PFSK-1 (cell line): ENCODE data around the gene FXN.

ENCODE experiments used
- FOXP2 ChIP-seq: optimal IDR thresholded peaks from 2 replicates; pipeline ENCODE3; 2011; ENCODE audit warnings: borderline replicate concordance, control low read depth, inconsistent platforms; ENCODE audit not compliant: insufficient read depth; ENCODE audit errors: extremely low read length, extremely low read depth
- POLR2AphosphoS5 ChIP-seq: IDR thresholded peaks from 2 replicates; pipeline ENCODE4 v1.6.1; 2012; ENCODE audit warnings: low read depth, mild to moderate bottlenecking, control low read depth, low read length, moderate library complexity
- REST ChIP-seq, 2 experiments: IDR thresholded peaks; 2 replicates each; pipeline versions ENCODE4 v1.6.1 to v1.8.0; 2011 to 2012; ENCODE audit warnings: low read depth in 2 of 2, low read length in 2 of 2, control low read depth in 1 of 2, inconsistent platforms in 1 of 2, mild to moderate bottlenecking in 1 of 2, moderate library complexity in 1 of 2; ENCODE audit not compliant: insufficient read depth in 1 of 2
- SIN3A ChIP-seq: IDR thresholded peaks from 2 replicates; pipeline ENCODE4 v1.6.1; 2012; ENCODE audit warnings: mild to moderate bottlenecking, low read length, moderate library complexity, borderline replicate concordance; ENCODE audit not compliant: insufficient read depth
- TAF1 ChIP-seq: IDR thresholded peaks from 2 replicates; pipeline ENCODE4 v1.6.1; 2012; ENCODE audit warnings: low read length, control low read depth, borderline replicate concordance; ENCODE audit not compliant: insufficient read depth

The FXN gene

GRCh38 chr9:69030851-69031645, 4.5 kb upstream of the FXN start:
- TF ChIP-seq POLR2AphosphoS5 (no peak), SIN3A (no peak)

GRCh38 chr9:69034071-69034470, 1.5 kb upstream of the FXN start:
- TF ChIP-seq REST (IDR thresholded peaks at IDR 0.05; ENCODE audit: insufficient read depth in 1 of 2, low read depth in 2 of 2, low read length in 2 of 2) (no peak), FOXP2 (no peak), POLR2AphosphoS5 (no peak), TAF1 (no peak), SIN3A (no peak)

GRCh38 chr9:69036309-69036708, 757 bp downstream of the FXN start:
- TF ChIP-seq POLR2AphosphoS5: no peak
- TF ChIP-seq FOXP2: no peak
- no peak for TF ChIP-seq TAF1
- TF ChIP-seq REST (IDR thresholded peaks at IDR 0.05; ENCODE audit: insufficient read depth in 1 of 2, low read depth in 2 of 2, low read length in 2 of 2): no peak
- TF ChIP-seq SIN3A: no peak

GRCh38 chr9:69036799-69037198, 1.2 kb downstream of the FXN start:
- TF ChIP-seq SIN3A (no peak), FOXP2 (no peak), REST (IDR thresholded peaks at IDR 0.05; ENCODE audit: insufficient read depth in 1 of 2, low read depth in 2 of 2, low read length in 2 of 2) (no peak), TAF1 (no peak), POLR2AphosphoS5 (no peak)

- TF ChIP-seq TAF1 (no peak), POLR2AphosphoS5 (no peak), SIN3A (no peak), FOXP2 (no peak), REST (IDR thresholded peaks at IDR 0.05; ENCODE audit: insufficient read depth in 1 of 2, low read depth in 2 of 2, low read length in 2 of 2) (no peak)
These were observed 5.1 kb downstream of the FXN start for GRCh38 chr9:69040646-69041045.
